Liver (tissue), 9 donors: ENCODE data around the gene ADARB1. TPM values are rescaled to one million over a fixed set of nuclear protein-coding genes. Genes with fewer than 3 reads are reported as not detected.

Experiments used
- DNase-seq: peaks from one replicate; pipeline ENCODE4 v3.0.0-alpha.2; 2017; ENCODE audit warnings: low spot score
- H3K27ac ChIP-seq, 2 donors: one replicate each; pipeline ENCODE4 v1.7.0; 2013; ENCODE audit warnings: inconsistent platforms in 2 of 2, low read length in 2 of 2, control low read depth in 1 of 2, low read depth in 1 of 2, mild to moderate bottlenecking in 1 of 2
- H3K27me3 ChIP-seq, 4 donors: one replicate each; pipeline versions ENCODE4 v1.6.1 to v1.7.0; 2013; ENCODE audit warnings: low read length in 3 of 4, inconsistent platforms in 1 of 4, mild to moderate bottlenecking in 1 of 4, moderate library complexity in 1 of 4; ENCODE audit not compliant: control insufficient read depth in 4 of 4, insufficient read depth in 4 of 4
- H3K36me3 ChIP-seq, 4 donors: one replicate each; pipeline versions ENCODE4 v1.6.1 to v1.7.0; 2013; ENCODE audit warnings: low read length in 3 of 4, mild to moderate bottlenecking in 3 of 4, low read depth in 1 of 4, moderate library complexity in 1 of 4; ENCODE audit not compliant: control insufficient read depth in 4 of 4, insufficient read depth in 3 of 4
- H3K4me1 ChIP-seq, 4 donors: one replicate each; pipeline versions ENCODE4 v1.6.1 to v1.7.0; 2013; ENCODE audit warnings: low read length in 3 of 4, mild to moderate bottlenecking in 3 of 4, moderate library complexity in 1 of 4; ENCODE audit not compliant: control insufficient read depth in 4 of 4, insufficient read depth in 4 of 4
- H3K4me3 ChIP-seq, 3 donors: one replicate each; pipeline versions ENCODE4 v1.6.1 to v1.7.0; 2013; ENCODE audit warnings: low read length in 3 of 3, control low read depth in 1 of 3, low read depth in 1 of 3, mild to moderate bottlenecking in 1 of 3
- H3K9ac ChIP-seq, 2 donors: one replicate each; pipeline ENCODE4 v1.7.0; 2013; ENCODE audit warnings: low read length in 2 of 2, mild to moderate bottlenecking in 2 of 2, moderate library complexity in 2 of 2, control low read depth in 1 of 2, low read depth in 1 of 2
- H3K9me3 ChIP-seq, 4 donors: one replicate each; pipeline versions ENCODE4 v1.6.1 to v1.7.0; 2013; ENCODE audit warnings: low read length in 3 of 4; ENCODE audit not compliant: control insufficient read depth in 4 of 4
- ATF3 ChIP-seq: IDR thresholded peaks from 2 replicates; pipeline ENCODE4 v1.6.1; 2016; ENCODE audit warnings: antibody characterized with exemption
- CTCF ChIP-seq: fragments of 150-350 bp; IDR thresholded peaks from 2 replicates; pipeline ENCODE4 v1.5.1; 2017; ENCODE audit warnings: improper control_type of control experiment, low read depth, low read length; ENCODE audit not compliant: missing input control
- FOXA1 ChIP-seq: IDR thresholded peaks from 2 replicates; pipeline ENCODE4 v1.6.1; 2016; ENCODE audit warnings: antibody characterized with exemption
- FOXA2 ChIP-seq: IDR thresholded peaks from 2 replicates; pipeline ENCODE4 v1.6.1; 2016; ENCODE audit warnings: antibody characterized with exemption
- HNF4A ChIP-seq, 2 donors: conservative IDR thresholded peaks; 2 replicates each; pipeline ENCODE4 v1.6.1; 2016; ENCODE audit warnings: antibody characterized with exemption in 2 of 2, mild to moderate bottlenecking in 2 of 2
- HNF4G ChIP-seq: IDR thresholded peaks from 2 replicates; pipeline ENCODE4 v1.6.1; 2016; ENCODE audit warnings: antibody characterized with exemption
- JUND ChIP-seq, 2 donors: IDR thresholded peaks; 2 replicates each; pipeline ENCODE4 v1.6.1; 2016; ENCODE audit warnings: antibody characterized with exemption in 2 of 2
- MAX ChIP-seq: IDR thresholded peaks from 2 replicates; pipeline ENCODE4 v1.6.1; 2016; ENCODE audit warnings: antibody characterized with exemption
- NR2F2 ChIP-seq: IDR thresholded peaks from 2 replicates; pipeline ENCODE4 v1.6.1; 2016; ENCODE audit warnings: antibody characterized with exemption
- REST ChIP-seq: IDR thresholded peaks from 2 replicates; pipeline ENCODE4 v1.6.1; 2016; ENCODE audit warnings: antibody characterized with exemption, mild to moderate bottlenecking
- RXRA ChIP-seq, 2 donors: IDR thresholded peaks; 2 replicates each; pipeline ENCODE4 v1.6.1; 2017 to 2018; ENCODE audit warnings: antibody characterized with exemption in 2 of 2, mild to moderate bottlenecking in 1 of 2
- SP1 ChIP-seq: IDR thresholded peaks from 2 replicates; pipeline ENCODE4 v1.6.1; 2018; ENCODE audit warnings: antibody characterized with exemption, mild to moderate bottlenecking
- TAF1 ChIP-seq: conservative IDR thresholded peaks from 2 replicates; pipeline ENCODE4 v1.6.1; 2016; ENCODE audit warnings: antibody characterized with exemption, mild to moderate bottlenecking
- ZBTB33 ChIP-seq: IDR thresholded peaks from 2 replicates; pipeline ENCODE4 v1.6.1; 2016; ENCODE audit warnings: antibody characterized with exemption
- WGBS: extraction: QIAGEN DNeasy Blood & Tissue Kit; methylation state at CpG from one replicate; pipeline ENCODE4 v1.1.7; 2013; 5-methylcytosine and 5-hydroxymethylcytosine counted together
- polyA plus RNA-seq, 2 donors: library from polyadenylated mRNA; stranded (reverse) in 1 of 2; unstranded in 1 of 2; fragments of 200-250 nt in 1 of 2; fragments of >200 nt in 1 of 2; fragmentation: Nextera tagmentation in 1 of 2; extraction: Ambion mirVana in 1 of 2; gene quantifications; one replicate each; pipeline versions ENCODE4 v1.2.1 to v1.2.3, GENCODE V29; 2013 to 2015
- total RNA-seq, 2 donors: library from RNA; depleted of rRNA; stranded (reverse); fragments of >200 nt; gene quantifications; one replicate each; pipeline ENCODE4 v1.2.3, GENCODE V29; 2014
- donor health status: healthy.
- donor health status: healthy.
- donor health status: healthy.
- donor health status: healthy.
- donor health status: healthy.

The ADARB1 gene
- total and polyA plus RNA-seq, 4 donors = 1.6 to 7.8 (median 2.9) TPM

- 82% methylated on average over 9 of the region's 9 CpGs for WGBS
Observed at GRCh38 chr21:45211661-45212060, 137.3 kb downstream of the ADARB1 start.

More at GRCh38 chr21:45211661-45212060, 137.3 kb downstream of the ADARB1 start:
- TF ChIP-seq FOXA2 = no peak
- no peak for TF ChIP-seq HNF4A (conservative IDR thresholded peaks at IDR 0.05)
- no peak for TF ChIP-seq FOXA1
- no peak for TF ChIP-seq SP1
- TF ChIP-seq MAX = no peak
- TF ChIP-seq ZBTB33 = no peak
- TF ChIP-seq ATF3 = no peak
- TF ChIP-seq HNF4G = no peak
- TF ChIP-seq JUND (IDR thresholded peaks at IDR 0.05) = no peak
- no peak for TF ChIP-seq NR2F2
- no peak for TF ChIP-seq CTCF
- no peak for TF ChIP-seq REST
- TF ChIP-seq TAF1 = no peak
- no peak for TF ChIP-seq RXRA (IDR thresholded peaks at IDR 0.05)
- DNase-seq = no peak
- Histone ChIP-seq H3K9me3 (no peaks in the 10 kb centered on the region), H3K9ac (no peak overlapping the region), H3K27ac (no peak overlapping the region), H3K4me3 (no peak overlapping the region), H3K27me3 (no peaks in the 10 kb centered on the region), H3K36me3 (peaks cover 0 to 3% (median 0%) of the 10 kb centered on the region in 4 donors), H3K4me1 (no peaks in the 10 kb centered on the region)
